UCSD-AML1 (cell line): ENCODE data around the gene EIF2A.
"Not testable (repeated sequence)": the region's sequence is repeated elsewhere in the genome, so short reads cannot be mapped to it uniquely, and the experiment has no call there.

Experiments
- DNase-seq: peaks from one replicate; lab custom pipeline; 2025; ENCODE audit not compliant: unreplicated experiment; lab: John Stamatoyannopoulos, UW

The EIF2A gene

DNA sequence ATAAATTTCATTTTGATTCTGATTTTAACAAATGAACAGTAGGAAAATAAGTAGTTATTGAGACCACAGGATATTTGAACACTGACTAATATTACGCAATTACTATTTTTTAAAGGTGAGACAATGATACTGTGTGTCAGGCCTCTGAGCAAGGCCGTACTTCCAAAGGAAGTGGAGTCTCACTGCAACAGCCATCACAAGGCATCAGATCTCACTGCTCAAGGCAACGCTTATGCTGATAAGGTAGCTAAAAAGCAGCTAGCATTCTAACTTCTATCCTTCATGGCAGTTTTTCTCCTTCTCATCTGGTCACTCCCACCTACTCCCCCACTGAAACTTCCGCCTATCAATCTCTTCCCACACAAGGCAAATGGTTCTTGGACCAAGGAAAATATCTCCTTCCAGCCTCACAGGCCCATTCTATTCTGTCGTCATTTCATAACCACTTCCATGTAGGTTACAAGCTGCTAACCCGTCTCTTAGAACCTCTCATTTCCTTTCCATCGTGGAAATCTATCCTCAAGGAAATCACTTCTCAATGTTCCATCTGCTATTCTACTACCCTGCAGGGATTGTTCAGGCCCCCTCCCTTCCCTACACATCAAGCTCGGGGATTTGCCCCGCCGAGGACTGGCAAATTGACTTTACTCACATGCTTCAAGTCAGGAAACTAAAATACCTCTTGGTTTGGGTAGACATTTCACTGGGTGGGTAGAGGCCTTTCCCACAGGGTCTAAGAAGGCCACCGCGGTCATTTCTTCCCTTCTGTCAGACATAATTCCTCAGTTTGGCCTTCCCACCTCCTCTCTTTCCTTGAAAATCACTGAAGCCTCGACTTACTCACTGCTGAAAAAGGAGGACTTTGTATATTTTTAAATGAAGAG, 54.3 kb downstream of the EIF2A start:
- not testable (repeated sequence) for DNase-seq

DNA sequence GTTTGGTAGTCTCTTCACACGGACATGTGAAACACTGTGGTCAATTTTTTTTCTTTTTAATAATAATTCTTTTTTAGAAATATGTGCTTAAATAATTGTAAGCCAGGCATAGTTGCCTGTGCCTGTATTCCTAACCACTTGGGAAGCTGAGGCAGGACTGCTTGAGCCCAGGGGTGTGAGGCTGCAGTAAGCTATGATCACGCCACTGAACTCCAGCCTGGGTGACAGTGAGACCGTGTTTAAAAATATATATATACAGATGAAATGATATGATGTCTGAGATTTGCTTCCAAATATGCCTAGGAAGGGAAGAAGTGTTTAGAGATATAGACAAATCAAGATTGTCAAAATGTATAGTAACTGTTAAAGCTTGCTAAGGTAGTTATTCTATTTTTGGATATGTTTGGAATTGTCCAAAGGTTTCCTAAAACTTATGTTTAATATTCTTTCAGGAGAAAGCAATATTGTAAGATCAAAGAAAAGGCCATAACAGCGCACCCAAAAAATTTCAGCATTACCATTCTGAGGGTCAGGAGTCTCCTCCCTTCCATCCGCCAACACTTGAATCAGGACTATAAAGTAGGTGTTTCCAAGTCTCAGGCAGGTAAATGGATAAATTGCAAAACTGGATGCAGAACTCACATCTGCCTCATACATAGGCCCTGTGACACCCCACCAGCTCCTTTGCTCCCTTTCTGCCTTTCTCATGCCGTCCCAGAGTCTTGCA, 56.0 kb downstream of the EIF2A start:
- DNase-seq, result no peak

GRCh38 chr3:150603153-150603979, 56.8 kb downstream of the EIF2A start, which contains the start of gene SELENOT:
TSS of gene SELENOT (plus strand) at chr3:150603321. CDS start at chr3:150603363, 42 bp downstream.
- peak; percentile 96 for DNase-seq

DNA sequence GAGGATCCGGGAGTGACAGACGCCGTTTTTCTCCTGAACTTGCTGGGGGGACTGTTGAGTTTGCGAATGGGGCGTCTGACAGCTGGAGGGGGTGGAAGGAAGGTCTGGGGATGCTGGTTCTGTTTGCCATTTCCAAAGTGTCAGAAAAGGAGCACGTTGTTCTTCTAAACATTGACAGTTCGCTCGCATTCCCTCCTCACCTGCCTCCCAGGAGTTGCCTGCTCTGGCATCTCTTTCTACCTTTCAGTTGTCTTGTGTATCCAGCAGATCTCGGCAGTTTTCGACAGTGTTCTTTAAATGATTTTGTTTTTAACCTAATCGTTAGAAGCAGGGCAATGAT, 57.4 kb downstream of the EIF2A start:
- DNase-seq, result no peak

DNA sequence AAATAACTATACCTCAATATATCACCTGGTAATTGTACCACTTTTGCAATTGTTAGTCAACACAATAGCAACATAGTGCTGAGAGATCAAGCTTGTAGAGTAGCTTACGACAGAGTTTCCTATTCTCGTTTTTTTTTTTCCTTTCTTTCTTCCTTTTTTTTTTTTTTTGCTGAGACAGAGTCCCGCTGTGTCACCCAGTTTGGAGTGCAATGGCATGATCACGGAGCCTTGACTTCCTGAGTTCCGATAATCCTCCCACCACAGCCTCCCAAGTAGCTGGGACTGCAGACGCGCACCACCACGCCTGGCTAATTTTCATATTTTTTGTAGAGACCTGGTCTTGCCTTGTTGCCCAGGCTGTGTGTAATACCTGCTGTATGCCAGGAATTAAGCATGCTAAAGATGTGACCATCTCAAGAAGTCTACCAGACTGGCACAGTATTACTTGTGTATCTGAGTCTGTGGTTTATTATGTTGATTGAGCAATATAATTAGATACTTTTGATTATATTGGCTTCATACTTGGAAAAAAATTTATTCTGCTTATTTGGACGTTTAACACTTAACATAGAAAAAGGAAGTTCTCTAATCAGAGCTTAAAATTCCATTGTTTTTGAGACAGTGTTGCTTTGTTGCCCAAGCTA, 59.5 kb downstream of the EIF2A start:
- DNase-seq, result peak; percentile 61

DNA sequence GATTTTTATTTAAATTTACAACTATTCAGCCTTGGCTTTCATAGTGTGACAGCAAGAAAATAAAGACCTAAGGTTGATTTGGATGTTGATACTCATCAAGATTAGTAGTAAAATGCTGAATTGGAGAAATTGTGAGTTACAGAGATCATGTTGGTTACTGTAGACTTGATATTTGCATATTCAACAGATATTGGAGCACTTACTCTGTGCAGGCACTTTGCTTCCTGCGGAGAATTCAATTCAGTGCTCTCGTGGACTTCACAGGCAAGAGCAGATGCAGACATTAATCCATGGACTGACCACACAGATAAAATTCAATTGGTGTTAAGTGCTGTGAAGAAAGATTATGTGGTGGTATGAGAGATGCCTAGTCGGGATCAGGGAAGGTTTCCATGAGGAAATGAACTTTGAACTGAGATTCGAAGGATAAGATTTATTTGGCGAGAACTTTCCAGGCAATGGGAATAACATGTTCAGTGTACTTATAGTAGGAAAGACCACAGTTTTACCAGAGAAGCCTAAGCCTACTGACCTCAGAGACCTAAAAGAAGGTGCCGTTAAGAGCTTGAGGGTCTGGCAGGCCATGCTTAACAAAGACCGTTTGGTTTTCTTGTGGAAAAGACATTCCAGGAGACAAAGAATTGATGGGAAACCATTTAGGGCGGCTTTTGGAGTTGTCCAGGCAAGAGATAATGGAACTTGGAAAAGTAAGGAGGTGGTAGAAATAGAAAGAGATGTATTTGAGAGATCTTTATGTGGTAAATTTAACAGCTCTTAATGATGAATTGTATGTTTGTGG, 60.9 kb downstream of the EIF2A start:
- no peak for DNase-seq

DNA sequence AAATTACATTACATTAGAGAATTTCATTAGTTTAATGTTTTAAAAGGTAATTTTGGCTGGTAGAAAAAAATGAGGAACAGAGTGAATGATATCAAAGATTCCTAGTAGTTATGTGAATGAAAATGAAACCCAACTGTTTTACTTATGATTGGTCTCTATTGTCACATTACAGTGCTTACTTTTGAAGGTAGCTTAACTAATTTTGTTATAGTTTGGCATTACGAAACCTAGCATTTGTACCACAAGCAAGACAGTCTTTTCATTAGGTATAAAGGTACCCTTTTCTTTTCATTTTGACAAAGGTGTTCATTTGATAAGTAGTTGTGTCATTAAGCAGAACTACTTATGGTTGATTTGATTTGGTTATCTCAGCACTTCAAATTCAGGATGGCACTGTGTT, 63.4 kb downstream of the EIF2A start:
- DNase-seq, result no peak

- no peak for DNase-seq
Observed at GRCh38 chr3:150610785-150611184, 64.2 kb downstream of the EIF2A start.

- DNase-seq, result no peak
Observed at GRCh38 chr3:150611666-150612065, 65.1 kb downstream of the EIF2A start.

DNA sequence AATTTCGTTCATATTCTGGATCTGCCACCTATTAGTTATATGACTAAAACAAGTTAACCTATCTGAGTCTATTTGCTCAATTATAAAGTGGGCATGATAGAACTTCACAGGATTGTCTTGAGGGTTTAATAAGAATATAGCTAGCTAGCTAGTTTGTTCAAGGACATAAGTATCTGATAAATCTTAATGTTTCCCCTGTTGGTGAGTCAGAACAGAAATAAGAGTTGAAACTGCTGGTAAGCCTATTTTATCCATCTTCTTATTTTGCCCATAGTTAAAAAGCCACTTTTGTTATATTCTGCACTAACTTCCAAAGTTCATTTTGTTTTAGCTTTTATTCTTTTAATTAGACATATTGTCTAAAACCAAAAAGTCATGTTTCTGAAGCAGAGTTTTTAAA, 65.9 kb downstream of the EIF2A start:
- no peak for DNase-seq

- DNase-seq, result no peak
Observed at GRCh38 chr3:150613034-150613433, 66.4 kb downstream of the EIF2A start.

GRCh38 chr3:150613709-150614480, 67.3 kb downstream of the EIF2A start:
- no peak for DNase-seq

DNA sequence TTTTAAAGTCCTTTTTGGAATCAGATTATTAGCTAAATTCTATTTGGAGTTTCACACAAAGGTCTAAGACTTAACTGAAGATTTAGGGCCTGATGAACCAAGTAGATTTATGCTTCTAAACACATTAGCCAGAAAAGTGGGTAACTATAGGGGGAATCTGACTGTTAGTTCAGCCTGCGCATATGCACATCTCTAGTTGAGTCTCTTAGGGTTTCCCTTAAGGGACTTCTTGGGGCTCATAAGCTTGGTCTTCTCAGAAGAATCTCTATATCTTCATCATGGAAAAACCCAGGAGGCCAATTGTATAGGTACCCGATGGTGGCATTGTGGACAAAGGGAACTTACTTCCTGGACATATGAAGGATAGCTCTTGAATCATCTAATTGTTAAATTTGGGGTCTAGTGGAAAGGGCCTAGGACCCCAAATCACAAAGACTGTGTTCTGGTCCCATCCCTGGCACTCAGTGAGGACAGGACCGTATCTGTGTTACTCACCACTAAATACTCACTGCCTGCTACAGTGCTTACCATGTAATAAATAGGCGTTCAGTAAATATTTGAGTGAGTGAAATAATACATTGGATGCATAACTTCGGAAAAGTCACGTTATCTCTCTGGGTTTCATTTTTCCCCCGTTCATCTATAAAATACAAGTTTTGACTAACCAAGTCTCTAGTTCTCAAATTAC, 73.6 kb downstream of the EIF2A start:
- DNase-seq, result no peak

DNA sequence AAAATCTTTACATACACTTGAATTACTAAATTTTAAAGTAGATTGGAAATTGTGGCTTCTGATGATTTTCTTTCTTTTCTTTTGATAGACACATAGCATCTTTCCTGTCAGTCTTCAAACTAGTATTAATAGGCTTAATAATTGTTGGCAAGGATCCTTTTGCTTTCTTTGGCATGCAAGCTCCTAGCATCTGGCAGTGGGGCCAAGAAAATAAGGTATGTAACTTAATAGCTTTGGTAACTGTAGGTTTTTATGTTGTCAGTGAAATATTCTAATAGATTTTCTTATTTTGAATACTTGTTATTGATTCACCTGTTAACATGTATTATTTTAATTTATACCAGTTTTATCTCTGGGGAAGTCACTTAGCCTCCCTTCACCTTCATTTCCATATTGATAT, 76.4 kb downstream of the EIF2A start:
- not testable (repeated sequence) for DNase-seq

- DNase-seq, result no peak
Observed at GRCh38 chr3:150623945-150624344, 77.4 kb downstream of the EIF2A start.

GRCh38 chr3:150626148-150626930, 79.8 kb downstream of the EIF2A start:
- DNase-seq, result no peak

GRCh38 chr3:150627557-150627956, 81.0 kb downstream of the EIF2A start:
- DNase-seq, result no peak
